Measurements from ENCODE around the gene FBXL19. TPM values are rescaled to one million over a fixed set of nuclear protein-coding genes. Genes with fewer than 3 reads are reported as not detected.

FBXL19 gene
- total RNA-seq, 1 donor from 2014 or later: 36.4 TPM

- Histone ChIP-seq H3K27me3 (ENCODE audit: control insufficient read depth, insufficient read depth, low read length) (no peaks in the 10 kb centered on the region), H3K4me3 (ENCODE audit: low read depth, low read length) (no peak overlapping the region), H3K36me3 (ENCODE audit: control insufficient read depth, insufficient read depth, low read length) (peaks cover 9% of the 10 kb centered on the region)
- TF ChIP-seq, protein P1, sequence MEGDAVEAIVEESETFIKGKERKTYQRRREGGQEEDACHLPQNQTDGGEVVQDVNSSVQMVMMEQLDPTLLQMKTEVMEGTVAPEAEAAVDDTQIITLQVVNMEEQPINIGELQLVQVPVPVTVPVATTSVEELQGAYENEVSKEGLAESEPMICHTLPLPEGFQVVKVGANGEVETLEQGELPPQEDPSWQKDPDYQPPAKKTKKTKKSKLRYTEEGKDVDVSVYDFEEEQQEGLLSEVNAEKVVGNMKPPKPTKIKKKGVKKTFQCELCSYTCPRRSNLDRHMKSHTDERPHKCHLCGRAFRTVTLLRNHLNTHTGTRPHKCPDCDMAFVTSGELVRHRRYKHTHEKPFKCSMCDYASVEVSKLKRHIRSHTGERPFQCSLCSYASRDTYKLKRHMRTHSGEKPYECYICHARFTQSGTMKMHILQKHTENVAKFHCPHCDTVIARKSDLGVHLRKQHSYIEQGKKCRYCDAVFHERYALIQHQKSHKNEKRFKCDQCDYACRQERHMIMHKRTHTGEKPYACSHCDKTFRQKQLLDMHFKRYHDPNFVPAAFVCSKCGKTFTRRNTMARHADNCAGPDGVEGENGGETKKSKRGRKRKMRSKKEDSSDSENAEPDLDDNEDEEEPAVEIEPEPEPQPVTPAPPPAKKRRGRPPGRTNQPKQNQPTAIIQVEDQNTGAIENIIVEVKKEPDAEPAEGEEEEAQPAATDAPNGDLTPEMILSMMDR (IDR thresholded peaks at IDR 0.05; ENCODE audit: insufficient read depth, low read length, poor library complexity, severe bottlenecking): no peak
- no peak for DNase-seq (ENCODE audit: low read depth)
Observed at GRCh38 chr16:30942426-30942806, 19.0 kb downstream of the FBXL19 start.

GRCh38 chr16:30944352-30944751, 21.0 kb downstream of the FBXL19 start:
- TF ChIP-seq, protein P1 (IDR thresholded peaks at IDR 0.05; ENCODE audit: insufficient read depth, low read length, poor library complexity, severe bottlenecking): no peak
- DNase-seq (ENCODE audit: low read depth): no peak
- Histone ChIP-seq H3K36me3 (ENCODE audit: control insufficient read depth, insufficient read depth, low read length) (peaks cover 9% of the 10 kb centered on the region), H3K27me3 (ENCODE audit: control insufficient read depth, insufficient read depth, low read length) (no peaks in the 10 kb centered on the region), H3K4me3 (ENCODE audit: low read depth, low read length) (no peak overlapping the region)

DNA sequence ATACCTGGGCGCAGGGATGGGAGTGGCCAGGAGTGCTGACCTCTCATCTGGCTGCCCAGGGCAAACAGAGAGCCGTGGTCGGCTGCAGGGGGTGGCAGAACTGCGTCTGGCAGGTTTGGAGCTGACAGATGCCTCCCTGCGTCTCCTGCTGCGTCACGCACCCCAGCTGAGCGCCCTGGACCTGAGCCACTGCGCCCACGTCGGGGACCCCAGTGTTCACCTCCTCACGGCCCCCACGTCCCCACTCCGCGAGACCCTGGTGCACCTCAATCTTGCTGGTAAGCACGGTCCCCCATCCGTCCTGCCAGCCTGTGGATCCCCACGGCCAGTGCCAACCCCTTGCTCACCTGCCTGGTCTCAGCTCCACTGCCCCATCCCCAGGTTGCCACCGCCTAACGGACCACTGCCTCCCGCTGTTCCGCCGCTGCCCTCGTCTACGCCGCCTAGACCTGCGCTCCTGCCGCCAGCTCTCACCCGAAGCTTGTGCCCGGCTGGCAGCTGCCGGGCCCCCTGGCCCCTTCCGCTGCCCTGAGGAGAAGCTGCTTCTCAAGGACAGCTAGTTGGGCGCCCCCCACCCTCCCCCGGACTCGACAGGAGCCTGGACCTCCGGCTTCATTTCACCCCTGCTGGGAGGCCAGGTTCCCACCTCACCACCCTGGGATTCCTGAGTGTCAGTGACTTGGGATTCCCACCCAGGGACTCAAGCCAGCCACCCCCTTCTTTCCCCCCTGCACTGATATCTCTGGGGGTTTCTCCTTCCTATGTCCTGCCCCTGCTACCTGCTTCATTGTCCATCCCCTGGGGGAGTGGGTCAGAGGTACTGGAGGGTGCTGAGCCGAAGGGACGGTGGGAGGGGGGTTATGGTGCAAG, 23.5 kb downstream of the FBXL19 start:
- no peak overlapping the region for H3K4me3 ChIP-seq (ENCODE audit: low read depth, low read length)
- H3K36me3 ChIP-seq (ENCODE audit: control insufficient read depth, insufficient read depth, low read length): peaks cover 7% of the 10 kb centered on the region
- DNase-seq (ENCODE audit: low read depth): no peak

GRCh38 chr16:30947541-30947858, 24.1 kb downstream of the FBXL19 start:
- H3K4me3 ChIP-seq (ENCODE audit: low read depth, low read length): no peak overlapping the region
- H3K27me3 ChIP-seq (ENCODE audit: control insufficient read depth, insufficient read depth, low read length): no peaks in the 10 kb centered on the region
- TF ChIP-seq, protein P1 (IDR thresholded peaks at IDR 0.05; ENCODE audit: insufficient read depth, low read length, poor library complexity, severe bottlenecking): no peak
- DNase-seq (ENCODE audit: low read depth): no peak
- H3K36me3 ChIP-seq (ENCODE audit: control insufficient read depth, insufficient read depth, low read length): peaks cover 7% of the 10 kb centered on the region

More for the DNA sequence above, 23.5 kb downstream of the FBXL19 start:
- TF ChIP-seq, protein P1 (IDR thresholded peaks at IDR 0.05; ENCODE audit: insufficient read depth, low read length, poor library complexity, severe bottlenecking): no peak
- H3K27me3 ChIP-seq (ENCODE audit: control insufficient read depth, insufficient read depth, low read length): no peaks in the 10 kb centered on the region

DNA sequence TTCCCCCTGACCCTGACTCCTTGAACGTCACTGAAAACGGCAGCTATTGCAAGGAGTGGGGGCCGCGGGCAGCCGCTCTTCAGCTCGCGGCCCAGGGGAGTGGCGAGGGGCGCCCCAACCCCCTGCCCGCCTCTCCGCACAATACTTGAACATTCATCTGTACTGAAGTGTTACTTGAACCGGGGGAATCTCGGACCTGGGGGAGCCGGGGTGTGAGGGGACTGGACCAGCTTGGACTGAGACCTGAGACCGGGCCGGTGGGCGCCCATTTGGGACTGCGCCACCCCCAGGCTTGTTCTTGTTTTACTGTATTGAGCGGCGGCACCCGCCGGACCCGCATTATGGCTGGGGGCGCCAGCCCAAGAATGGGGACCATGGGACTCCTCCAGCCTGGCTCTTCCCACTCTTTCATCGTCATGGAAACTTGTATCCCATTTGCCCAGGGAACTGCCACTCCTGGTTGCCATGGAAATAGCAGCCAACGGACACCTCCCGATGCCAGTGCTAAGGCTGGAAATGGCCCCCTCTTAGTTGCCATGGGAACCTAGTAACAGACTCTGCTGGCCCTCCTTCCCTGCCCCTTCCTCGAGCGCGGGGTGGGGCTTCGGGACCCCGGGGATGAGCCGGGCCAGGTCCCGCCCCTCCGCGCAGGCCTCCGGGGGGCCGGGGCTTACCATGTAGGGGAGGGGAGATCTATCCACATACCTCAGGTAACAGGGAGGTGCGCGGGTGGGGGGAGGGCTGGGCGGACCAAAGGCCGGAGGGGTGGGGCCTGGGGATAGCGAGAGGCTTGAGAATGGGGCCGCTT, 24.7 kb downstream of the FBXL19 start:
- Histone ChIP-seq H3K27me3 (ENCODE audit: control insufficient read depth, insufficient read depth, low read length) (no peaks in the 10 kb centered on the region), H3K36me3 (ENCODE audit: control insufficient read depth, insufficient read depth, low read length) (peaks cover 5% of the 10 kb centered on the region), H3K4me3 (ENCODE audit: low read depth, low read length) (peak overlapping the region; percentile 78)
- DNase-seq (ENCODE audit: low read depth): peak; percentile 96
- TF ChIP-seq, protein P1 (IDR thresholded peaks at IDR 0.05; ENCODE audit: insufficient read depth, low read length, poor library complexity, severe bottlenecking): no peak
